Measurements from ENCODE around the gene BACE1-AS.
"Not testable (repeated sequence)": the region's sequence is repeated elsewhere in the genome, so short reads cannot be mapped to it uniquely, and the experiment has no call there.

The BACE1-AS gene

DNA sequence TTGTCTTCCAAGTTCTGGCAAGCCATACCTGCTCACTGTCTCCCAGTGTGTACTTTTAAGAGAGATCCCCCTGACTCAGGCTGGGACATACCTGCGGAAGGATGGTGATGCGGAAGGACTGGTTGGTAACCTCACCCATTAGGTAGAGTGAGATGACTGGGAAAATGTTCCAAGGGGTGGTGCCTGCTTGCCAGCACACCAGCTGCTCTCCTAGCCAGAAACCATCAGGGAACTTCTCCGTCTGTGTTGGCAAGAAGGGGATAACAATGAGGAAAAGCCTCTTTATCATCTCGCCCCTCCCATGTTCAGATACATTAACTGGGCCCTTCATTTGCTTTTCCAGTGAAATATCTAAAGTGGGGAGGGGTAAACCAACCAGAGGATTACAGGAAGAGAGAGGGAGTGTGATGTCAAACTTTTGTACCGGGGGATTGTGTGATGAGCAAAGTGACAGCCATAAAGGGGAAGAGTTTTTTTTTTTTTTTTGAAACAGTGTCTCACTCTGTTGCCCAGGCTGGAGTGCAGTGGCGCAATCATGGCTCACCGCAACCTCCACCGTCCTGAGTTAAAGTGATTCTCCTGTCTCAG lies at the start of gene BACE1-AS:
Gene BACE1-AS, plus strand, starts transcription at position 538 of the 588 bp plus-strand sequence.
- FAIRE-seq (no peak), DNase-seq (ENCODE audit: insufficient read length, low spot score) (no peak)

DNA sequence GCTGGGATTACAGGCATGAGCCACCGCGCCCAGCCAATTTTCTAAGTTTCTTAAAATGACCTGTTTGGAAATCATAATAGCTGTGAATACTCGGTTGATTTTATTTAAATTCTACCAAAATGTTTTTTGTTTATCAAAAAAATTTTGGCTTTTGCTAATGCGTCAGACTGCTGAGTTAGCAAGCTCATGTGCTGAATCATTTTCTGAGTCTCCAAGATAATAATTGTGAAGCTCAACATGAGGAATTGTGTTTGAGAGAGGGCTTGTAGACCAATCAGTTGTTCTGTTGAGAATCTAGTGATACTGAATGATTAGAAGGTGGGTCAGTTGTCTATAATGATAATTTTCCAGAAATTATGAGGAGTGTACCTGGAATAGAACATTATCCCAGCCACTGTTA lies 42.8 kb upstream of the BACE1-AS start:
- FAIRE-seq = no peak

DNA sequence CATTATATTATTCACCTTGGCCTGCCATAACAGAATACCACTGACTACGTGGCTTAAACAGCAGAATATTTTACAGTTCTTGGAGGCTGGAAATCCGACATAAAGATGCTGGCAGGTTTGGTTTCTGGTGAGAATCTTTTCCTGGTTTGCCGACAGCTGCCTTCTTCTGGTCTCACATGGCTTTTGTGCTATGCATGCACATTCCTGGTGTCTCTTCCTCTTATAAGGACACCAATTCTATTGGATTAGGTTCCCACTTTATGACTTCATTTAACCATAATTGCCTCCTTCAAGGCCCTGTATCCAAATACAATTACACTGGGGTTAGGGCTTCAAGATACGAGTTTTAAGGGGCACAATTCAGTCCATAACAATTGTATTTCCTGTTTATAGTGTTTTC lies 41.6 kb upstream of the BACE1-AS start:
- no peak for FAIRE-seq
- no peak for DNase-seq (ENCODE audit: insufficient read length, low spot score)

More for the DNA sequence above, 42.8 kb upstream of the BACE1-AS start:
- no peak for DNase-seq (ENCODE audit: insufficient read length, low spot score)

DNA sequence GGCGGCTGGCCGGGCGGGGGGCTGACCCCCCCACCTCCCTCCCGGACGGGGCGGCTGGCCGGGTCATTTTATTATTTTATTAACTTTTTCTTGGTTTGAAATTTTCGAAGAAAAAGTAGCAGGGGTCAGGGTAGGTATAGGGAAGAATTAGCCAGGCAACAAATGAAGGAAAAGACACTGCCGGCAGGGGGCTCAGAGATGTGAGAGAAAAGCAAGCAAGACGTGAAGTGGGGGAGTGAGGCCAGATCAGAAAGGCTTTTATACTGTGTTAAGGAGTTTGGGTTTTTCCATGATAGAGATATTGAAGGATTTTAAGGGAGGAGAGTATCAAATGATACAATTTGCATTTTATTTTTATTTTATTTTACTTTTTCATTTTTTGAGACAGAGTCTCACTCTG lies 39.6 kb upstream of the BACE1-AS start:
- FAIRE-seq = no peak
- DNase-seq (ENCODE audit: insufficient read length, low spot score) = no peak

DNA sequence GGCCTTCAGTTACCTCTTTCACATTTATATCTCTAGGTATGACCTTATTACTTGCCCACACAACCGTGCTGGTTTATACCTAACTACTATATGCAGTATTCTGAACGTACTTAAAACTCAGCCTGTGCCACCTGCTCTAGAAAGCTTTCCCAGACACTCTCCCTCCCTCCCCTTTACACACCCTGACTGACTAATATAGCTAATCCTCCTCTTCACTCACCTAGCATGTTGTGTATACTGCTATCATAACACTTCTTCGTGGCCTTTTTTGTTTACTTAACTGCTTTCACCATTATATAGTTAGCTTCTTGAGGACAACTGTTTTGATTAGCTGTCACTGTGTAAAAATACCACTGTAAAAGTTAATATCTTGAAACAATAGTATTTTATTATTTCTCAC lies 35.2 kb upstream of the BACE1-AS start:
- FAIRE-seq = no peak
- no peak for DNase-seq (ENCODE audit: insufficient read length, low spot score)

DNA sequence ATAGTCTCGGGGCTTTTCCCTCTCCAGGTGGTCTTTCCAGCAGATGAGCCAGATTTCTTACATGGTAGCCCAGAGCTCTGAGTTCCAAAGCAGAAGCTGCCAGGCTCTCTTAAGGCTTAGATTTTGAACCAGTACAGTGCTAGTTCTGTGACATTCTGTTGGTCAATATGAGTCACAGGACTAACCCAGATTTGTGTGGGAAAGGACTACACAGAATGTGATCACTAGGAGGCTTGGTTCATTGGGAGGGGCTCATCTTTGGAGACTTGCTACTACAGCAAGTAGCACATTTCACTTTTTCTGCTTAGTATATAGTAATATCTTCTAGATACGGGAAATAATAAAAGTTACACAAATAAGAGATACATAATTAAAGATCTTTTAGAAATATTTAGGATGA lies 34.6 kb upstream of the BACE1-AS start:
- DNase-seq (ENCODE audit: insufficient read length, low spot score) = no peak
- FAIRE-seq = no peak

DNA sequence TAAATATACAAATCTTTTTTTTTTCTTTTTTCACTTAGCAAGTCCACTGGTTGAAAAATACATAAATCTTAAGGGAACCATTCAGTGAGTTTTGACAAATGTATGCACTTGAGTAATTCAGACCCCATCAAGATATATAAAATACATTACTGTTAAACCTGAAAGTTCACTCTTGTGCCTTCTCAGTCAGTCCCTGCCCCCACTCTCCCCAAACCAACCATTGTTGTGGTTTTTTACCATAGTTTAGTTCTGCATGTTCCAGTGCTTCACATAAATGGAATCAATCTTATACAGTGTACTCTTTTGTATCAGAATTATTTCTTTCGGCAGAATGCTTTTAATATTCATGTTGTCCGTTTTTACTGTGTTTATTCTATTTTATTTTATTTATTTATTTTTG lies 32.6 kb upstream of the BACE1-AS start:
- no peak for DNase-seq (ENCODE audit: insufficient read length, low spot score)
- FAIRE-seq = no peak

DNA sequence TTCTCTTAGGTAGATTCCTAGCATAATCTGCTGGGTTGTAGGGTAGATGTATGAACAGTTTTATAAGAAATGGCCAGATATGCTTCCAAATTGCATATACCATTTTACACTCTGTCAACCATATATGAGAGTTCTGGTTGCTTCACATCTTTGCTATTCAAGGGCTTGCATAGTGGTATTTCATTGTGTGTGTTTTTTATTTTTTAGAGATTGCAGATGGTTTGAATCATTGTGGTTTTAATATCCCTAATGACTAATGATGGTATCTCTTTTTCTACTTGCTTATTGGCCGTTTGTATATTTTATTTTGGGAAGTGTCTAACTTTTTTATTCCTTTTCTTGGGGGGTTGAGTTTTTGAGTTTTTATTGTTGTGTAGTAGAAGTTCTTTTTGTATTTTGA lies 31.7 kb upstream of the BACE1-AS start:
- no peak for FAIRE-seq
- no peak for DNase-seq (ENCODE audit: insufficient read length, low spot score)

DNA sequence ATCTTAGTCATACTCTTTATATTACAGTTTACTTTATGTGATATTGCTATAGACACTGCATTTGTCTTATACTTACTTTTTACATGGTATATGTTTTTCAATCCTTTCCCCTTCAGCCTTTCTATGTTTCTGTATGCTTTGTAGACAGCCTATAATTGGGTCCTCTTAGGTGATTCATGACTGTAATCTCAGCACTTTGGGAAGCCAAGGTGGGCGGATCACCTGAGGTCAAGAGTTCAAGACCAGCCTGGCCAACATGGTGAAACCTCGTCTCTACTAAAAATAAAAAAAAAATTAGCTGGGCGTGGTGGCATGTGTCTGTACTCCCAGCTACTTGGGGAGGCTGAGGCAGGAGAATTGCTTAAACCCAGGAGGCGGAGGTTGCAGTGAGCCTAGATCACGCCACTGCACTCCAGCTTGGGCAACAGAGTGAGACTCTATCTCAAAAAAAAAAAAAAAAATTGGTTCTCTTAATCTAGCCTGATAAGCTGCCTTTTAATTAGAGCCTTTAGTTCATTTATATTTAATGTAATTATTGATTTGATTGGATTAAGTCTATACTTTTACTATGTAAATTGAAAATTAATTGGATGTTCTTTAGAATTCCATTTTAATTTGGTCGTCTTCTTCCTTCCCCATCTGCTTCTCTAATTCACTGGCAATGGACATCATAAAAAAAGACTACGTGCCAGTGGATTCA lies 26.4 kb upstream of the BACE1-AS start:
- not testable (repeated sequence) for FAIRE-seq; DNase-seq (ENCODE audit: insufficient read length, low spot score)

DNA sequence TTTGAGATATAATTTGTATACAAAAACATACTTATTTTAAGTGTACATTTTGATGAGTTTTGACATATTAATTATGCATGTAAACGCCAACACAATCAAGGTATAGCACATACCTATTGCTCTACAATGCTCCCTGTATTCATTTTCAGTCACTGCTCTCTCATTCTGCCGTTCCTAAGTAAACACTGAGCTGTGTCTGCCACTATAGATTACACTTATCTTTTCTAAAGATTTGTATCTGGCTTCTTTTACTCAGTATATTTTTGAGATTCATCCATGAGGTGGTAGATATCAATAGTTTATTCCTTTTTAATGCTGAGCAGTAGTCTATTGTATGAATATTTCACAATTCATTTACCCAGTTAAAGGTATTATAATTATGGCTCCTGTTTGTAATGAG lies 25.4 kb upstream of the BACE1-AS start:
- DNase-seq (ENCODE audit: insufficient read length, low spot score) = no peak
- FAIRE-seq = no peak

DNA sequence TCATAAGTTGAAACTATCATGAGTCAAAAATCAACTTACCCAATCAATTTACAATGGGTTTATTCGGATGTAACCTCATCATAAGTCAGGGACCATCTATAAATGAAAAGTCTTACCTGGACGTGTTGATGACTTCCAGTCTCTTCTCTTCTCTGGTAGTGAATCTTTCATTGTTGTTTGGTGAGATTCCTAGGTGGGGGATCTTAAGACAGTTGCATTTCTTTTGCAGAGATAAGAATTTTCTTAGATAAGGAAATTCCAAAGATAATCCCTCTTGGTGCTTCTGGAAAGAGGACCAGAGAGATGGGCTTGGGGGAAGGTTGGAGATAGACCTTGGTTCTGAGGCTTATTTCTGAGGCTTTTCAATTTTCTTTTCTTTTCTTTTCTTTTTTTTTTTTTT lies 21.3 kb upstream of the BACE1-AS start:
- DNase-seq (ENCODE audit: insufficient read length, low spot score) = no peak
- no peak for FAIRE-seq

DNA sequence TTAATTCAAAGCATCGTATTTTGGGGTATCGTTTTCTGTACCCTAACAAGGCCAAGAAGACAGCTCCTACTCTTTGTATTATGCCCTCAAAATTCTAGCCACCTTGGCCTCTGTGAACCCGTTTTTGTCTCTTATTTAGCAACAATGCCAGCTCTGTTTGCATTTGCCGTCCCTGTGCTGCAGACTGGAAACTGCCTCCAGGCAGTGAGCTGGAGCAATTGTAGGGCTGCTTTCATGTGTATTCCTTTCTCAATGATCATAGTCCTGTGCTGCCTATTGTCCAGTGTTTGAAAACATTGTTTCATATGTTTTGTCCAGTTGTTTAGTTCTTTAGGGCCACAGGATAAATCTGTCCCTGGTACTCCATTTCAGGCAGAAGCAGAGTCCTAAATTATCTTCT lies 19.9 kb upstream of the BACE1-AS start:
- no peak for FAIRE-seq
- DNase-seq (ENCODE audit: insufficient read length, low spot score) = no peak

DNA sequence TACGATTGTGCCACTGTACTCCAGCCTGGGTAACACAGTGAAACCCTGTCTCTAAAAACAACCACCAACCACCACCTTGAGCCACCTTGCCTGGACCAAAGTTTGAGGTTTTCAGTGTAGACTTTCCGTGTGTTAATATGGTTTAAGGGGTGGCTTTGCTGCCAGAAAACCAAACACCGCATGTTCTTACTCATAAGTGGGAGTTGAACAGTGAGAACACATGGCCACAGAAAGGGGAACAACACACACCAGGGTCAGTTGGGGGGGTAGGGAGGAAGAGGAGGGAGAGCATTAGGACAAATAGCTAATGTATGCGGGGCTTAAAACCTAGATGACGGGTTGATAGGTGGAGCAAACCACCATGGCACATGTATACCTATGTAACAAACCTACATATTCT lies 19.0 kb upstream of the BACE1-AS start:
- not testable (repeated sequence) for FAIRE-seq; DNase-seq (ENCODE audit: insufficient read length, low spot score)

DNA sequence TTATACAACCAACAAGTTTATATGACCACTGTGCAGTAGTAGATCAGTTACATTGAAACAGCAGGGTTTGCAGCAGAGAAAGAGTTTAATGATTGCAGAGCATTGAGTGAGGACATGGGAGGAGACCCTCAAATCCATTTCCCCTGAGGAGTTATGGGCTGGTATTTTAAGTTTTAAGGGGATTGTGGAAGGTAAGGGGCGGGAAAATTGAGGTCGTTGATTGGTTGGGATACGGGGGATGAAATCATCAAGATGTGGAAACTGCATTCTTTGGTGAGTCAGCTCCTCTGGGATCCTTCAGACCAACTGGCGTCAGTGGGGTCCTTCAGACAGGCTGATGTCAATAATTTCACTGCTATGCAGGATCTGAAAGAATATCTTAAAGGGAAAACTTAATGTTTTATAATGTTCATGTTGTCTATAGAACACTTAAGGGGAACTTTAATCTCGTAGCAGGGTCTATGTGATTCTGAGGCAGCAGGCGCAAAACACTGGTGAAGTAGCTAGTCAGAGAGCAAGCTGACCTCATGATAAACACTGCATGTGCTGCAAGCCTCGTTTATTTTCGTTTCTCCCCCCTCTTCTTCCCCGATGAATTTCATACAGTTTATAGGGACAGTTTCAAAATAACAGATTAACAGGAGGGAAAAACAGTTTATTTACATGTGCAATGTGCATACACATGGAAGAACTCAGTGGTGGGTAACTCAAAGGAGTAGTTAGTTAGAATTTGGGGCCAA lies 17.4 kb upstream of the BACE1-AS start:
- DNase-seq (ENCODE audit: insufficient read length, low spot score) (no peak), FAIRE-seq (no peak)

DNA sequence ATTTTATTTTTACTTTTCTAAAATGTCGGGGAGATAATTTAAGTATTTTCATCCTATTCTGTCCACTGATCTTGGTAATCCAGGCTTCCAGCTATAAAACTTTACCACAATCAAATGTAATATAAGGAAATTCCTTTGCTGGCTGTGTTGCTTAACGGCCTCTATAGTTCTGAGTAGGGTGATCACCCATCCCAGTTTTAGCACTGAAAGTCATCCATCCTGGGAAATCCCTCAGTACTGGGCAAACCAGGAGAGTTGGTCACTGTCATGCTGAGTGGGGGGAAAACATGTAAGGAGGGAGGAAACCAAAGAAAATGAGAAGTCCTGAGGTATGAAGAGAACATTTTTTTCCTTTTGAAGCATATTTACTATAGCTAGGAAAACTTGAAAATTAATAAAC lies 12.8 kb upstream of the BACE1-AS start:
- no peak for FAIRE-seq
- no peak for DNase-seq (ENCODE audit: insufficient read length, low spot score)

DNA sequence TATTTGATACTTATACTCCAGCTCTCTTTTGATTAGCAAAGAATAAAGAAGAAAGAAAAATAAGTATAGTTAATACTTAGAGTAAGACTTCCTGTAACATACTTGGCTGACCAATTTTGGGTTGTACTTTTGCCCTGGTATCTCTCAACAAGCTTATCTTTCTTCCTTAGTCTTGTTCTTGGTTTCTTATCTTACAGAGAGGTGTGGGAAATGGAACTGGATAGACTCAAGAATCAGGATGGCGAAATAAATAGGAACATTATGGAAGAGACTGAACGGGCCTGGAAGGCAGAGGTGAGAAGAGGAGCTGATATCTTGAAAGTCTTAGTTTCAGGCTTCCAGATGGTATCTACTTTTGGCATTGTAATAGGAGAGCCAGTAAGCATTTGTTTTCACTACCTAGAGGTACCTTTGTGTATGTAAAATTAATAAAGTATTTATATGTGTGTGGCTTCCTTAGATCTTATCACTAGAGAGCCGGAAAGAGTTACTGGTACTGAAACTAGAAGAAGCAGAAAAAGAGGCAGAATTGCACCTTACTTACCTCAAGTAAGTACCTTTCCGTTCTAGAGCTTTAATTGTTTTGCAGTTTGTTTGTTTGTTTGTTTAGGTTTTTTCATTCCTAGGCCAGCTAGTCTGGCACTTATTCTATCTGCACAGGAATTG lies 11.3 kb upstream of the BACE1-AS start:
- FAIRE-seq (no peak), DNase-seq (ENCODE audit: insufficient read length, low spot score) (no peak)

DNA sequence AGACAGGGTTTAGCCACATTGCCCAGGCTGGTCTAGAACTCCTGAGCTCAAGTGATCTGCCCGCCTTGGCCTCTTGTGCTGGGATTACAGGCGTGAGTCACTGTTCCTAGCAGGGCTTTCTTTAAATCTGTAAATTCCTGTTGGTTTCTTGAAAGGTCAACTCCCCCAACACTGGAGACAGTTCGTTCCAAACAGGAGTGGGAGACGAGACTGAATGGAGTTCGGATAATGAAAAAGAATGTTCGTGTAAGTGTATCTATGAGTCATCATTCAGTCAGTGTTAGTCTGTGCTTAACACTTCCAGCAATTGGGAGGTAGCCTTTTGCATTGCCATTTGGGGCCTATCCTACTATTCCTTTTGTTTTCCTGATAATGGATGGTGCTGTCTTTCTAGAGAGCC lies 10.0 kb upstream of the BACE1-AS start:
- no peak for DNase-seq (ENCODE audit: insufficient read length, low spot score)
- no peak for FAIRE-seq

DNA sequence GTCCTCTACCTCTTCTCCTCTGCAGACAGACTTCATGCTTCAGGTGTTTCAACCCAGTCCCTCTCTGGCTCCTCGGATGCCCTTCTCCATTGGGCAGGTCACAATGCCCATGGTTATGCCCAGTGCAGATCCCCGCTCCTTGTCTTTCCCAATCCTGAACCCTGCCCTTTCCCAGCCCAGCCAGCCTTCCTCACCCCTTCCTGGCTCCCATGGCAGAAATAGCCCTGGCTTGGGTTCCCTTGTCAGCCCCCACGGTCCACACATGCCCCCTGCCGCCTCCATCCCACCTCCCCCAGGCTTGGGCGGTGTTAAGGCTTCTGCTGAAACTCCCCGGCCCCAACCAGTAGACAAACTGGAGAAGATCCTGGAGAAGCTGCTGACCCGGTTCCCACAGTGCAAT lies 9.3 kb upstream of the BACE1-AS start:
- FAIRE-seq = no peak

DNA sequence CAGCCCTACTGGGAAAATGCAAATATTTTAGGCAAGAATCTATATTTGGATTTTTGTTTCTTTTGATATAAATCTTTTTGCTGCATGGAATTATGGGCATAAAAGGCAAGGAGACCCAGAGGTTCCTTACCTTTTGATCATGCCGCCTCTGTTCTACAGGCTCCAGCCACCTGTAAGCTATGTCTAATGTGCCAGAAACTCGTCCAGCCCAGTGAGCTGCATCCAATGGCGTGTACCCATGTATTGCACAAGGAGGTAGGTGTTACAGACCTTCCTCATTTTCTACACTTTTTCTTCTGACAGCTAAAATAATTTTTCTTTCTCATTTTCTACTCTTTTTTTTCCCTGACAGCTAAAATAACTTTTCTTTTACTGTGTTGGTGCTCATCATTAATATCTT lies 8.2 kb upstream of the BACE1-AS start:
- FAIRE-seq (no peak), DNase-seq (ENCODE audit: insufficient read length, low spot score) (no peak)

More for the DNA sequence above, 9.3 kb upstream of the BACE1-AS start:
- DNase-seq (ENCODE audit: insufficient read length, low spot score) = no peak

DNA sequence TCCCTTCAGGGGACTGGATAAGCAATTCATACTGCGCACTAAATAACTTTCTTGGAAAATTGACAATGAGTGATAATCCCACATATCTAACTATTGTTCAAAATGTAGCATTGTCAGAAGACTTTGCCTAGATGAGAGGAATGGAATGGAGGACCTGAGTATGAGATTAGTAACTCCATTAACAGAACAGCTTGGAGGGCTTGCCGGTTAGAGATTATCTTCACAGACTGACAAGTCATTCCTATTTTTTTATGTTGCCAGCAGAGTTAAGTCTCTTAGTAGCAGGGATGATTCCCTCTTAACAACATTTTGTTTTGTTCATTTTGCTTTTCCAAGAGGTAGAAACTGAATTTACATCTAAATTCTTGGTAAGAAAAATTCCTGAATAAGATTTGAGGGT lies 7.1 kb upstream of the BACE1-AS start:
- no peak for DNase-seq (ENCODE audit: insufficient read length, low spot score)
- FAIRE-seq = no peak

DNA sequence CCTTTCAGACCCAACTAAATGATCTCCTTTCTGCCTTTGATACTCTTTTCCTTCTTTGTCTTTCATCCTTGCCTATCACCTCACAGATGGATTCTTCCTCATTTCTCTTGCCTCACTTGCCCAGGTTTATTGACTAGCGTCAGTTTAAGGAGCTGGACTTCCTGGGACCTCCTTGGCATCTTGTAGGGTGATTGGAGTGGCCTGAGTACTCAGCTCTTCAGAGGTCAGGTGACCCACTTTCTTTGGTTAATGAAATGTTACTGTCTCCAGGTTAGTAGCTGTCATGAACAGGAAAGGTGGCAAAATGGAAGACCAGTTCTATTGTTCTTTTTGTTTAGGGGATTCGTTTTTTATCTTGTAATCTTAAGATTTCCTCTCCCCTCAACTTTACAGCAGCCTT lies 4.6 kb upstream of the BACE1-AS start:
- FAIRE-seq = no peak

More for the DNA sequence above, 4.6 kb upstream of the BACE1-AS start:
- DNase-seq (ENCODE audit: insufficient read length, low spot score) = no peak
